CD14-positive monocyte (primary cell): ENCODE data around the gene GTSF1L. TPM values are rescaled to one million over a fixed set of nuclear protein-coding genes. Genes with fewer than 3 reads are reported as not detected.

Source experiments
- DNase-seq, 3 donors: peaks; one replicate each; pipeline ENCODE4 v3.0.0-alpha.2; 2011 to 2022
- H2AFZ ChIP-seq: 2 replicates; pipeline ENCODE4 v1.6.0; 2012; ENCODE audit warnings: mild to moderate bottlenecking, low read depth, low read length, inconsistent platforms; ENCODE audit not compliant: insufficient read depth, poor library complexity, severe bottlenecking
- H3K27ac ChIP-seq, 2 donors: 1 replicate in 1 of 2; 2 replicates in 1 of 2; pipeline ENCODE4 v1.5.1; 2012 to 2013; ENCODE audit warnings: low read length in 2 of 2, control low read depth in 1 of 2, inconsistent platforms in 1 of 2, low read depth in 1 of 2, mild to moderate bottlenecking in 1 of 2
- H3K27me3 ChIP-seq, 2 donors: one replicate each; pipeline versions ENCODE4 v1.6.0 to v1.6.1; 2011 to 2013; ENCODE audit warnings: low read length in 2 of 2; ENCODE audit not compliant: control insufficient read depth in 2 of 2, insufficient read depth in 2 of 2
- H3K36me3 ChIP-seq, 2 donors: replicated peaks in 1 of 2; 1 replicate in 1 of 2; 2 replicates in 1 of 2; pipeline versions ENCODE4 v1.5.1 to v1.6.1; 2012 to 2013; ENCODE audit warnings: low read length in 2 of 2, control low read depth in 1 of 2, inconsistent platforms in 1 of 2, mild to moderate bottlenecking in 1 of 2; ENCODE audit not compliant: insufficient read depth in 2 of 2, control insufficient read depth in 1 of 2
- H3K4me1 ChIP-seq, 2 donors: 1 replicate in 1 of 2; 2 replicates in 1 of 2; pipeline versions ENCODE4 v1.5.1 to v1.6.1; 2012 to 2013; ENCODE audit warnings: low read length in 2 of 2, control low read depth in 1 of 2, inconsistent platforms in 1 of 2, mild to moderate bottlenecking in 1 of 2, moderate library complexity in 1 of 2; ENCODE audit not compliant: insufficient read depth in 2 of 2, control insufficient read depth in 1 of 2
- H3K4me2 ChIP-seq: replicated peaks from 2 replicates; pipeline ENCODE3; 2012; ENCODE audit warnings: low read length, moderate library complexity, mild to moderate bottlenecking; ENCODE audit not compliant: poor library complexity, severe bottlenecking; ENCODE audit errors: extremely low read depth
- H3K4me3 ChIP-seq, 3 experiments: fragments of 200-600 bp in 1 of 3; sonication (generic) in 1 of 3; replicated peaks in 1 of 3; 1 replicate in 2 of 3; 2 replicates in 1 of 3; pipeline ENCODE4 v1.5.1; 2011 to 2013; ENCODE audit warnings: low read length in 3 of 3, mild to moderate bottlenecking in 3 of 3, control low read depth in 2 of 3, low read depth in 2 of 3, inconsistent platforms in 1 of 3, moderate library complexity in 1 of 3
- H3K79me2 ChIP-seq: 2 replicates; pipeline ENCODE4 v1.6.0; 2012; ENCODE audit warnings: mild to moderate bottlenecking, control low read depth, inconsistent platforms, low read length, moderate library complexity; ENCODE audit not compliant: insufficient read depth
- H3K9ac ChIP-seq: 2 replicates; pipeline ENCODE4 v1.6.0; 2017; ENCODE audit warnings: low read length, mild to moderate bottlenecking; ENCODE audit not compliant: insufficient read depth, poor library complexity, severe bottlenecking
- H3K9me3 ChIP-seq, 2 donors: replicated peaks in 1 of 2; 1 replicate in 1 of 2; 2 replicates in 1 of 2; pipeline versions ENCODE4 v1.5.1 to v1.6.1; 2012 to 2013; ENCODE audit warnings: low read length in 2 of 2, control low read depth in 1 of 2; ENCODE audit not compliant: control insufficient read depth in 1 of 2, insufficient read depth in 1 of 2
- H4K20me1 ChIP-seq: 2 replicates; pipeline ENCODE4 v1.6.0; 2012; ENCODE audit warnings: mild to moderate bottlenecking, low read length, control low read depth, moderate library complexity; ENCODE audit not compliant: insufficient read depth
- H3K27ac Mint-ChIP-seq, 7 donors: one replicate each; pipeline ENCODE4 v1.8.0; 2020; ENCODE audit warnings: mild to moderate bottlenecking in 7 of 7, mixed read lengths in 7 of 7, moderate library complexity in 6 of 7, inconsistent platforms in 2 of 7
- H3K27me3 Mint-ChIP-seq, 3 donors: one replicate each; pipeline ENCODE4 v1.8.0; 2021 to 2022; ENCODE audit warnings: low read depth in 3 of 3, mild to moderate bottlenecking in 3 of 3, mixed read lengths in 3 of 3, moderate library complexity in 3 of 3, inconsistent platforms in 1 of 3
- H3K36me3 Mint-ChIP-seq, 2 donors: one replicate each; pipeline ENCODE4 v1.8.0; 2020; ENCODE audit warnings: mixed read lengths in 2 of 2, inconsistent platforms in 1 of 2, mild to moderate bottlenecking in 1 of 2
- H3K4me1 Mint-ChIP-seq: one replicate; pipeline ENCODE4 v1.8.0; 2020; ENCODE audit warnings: mild to moderate bottlenecking, mixed read lengths
- H3K4me3 Mint-ChIP-seq, 2 donors: one replicate each; pipeline ENCODE4 v1.8.0; 2020; ENCODE audit warnings: mild to moderate bottlenecking in 2 of 2, mixed read lengths in 2 of 2, moderate library complexity in 1 of 2
- H3K9me3 Mint-ChIP-seq, 7 donors: one replicate each; pipeline ENCODE4 v1.8.0; 2020 to 2022; ENCODE audit warnings: mixed read lengths in 7 of 7, mild to moderate bottlenecking in 6 of 7, moderate library complexity in 6 of 7, inconsistent platforms in 2 of 7
- CTCF ChIP-seq: fragments of 200-600 bp; IDR thresholded peaks from one replicate; pipeline ENCODE4 v1.8.0; 2022; ENCODE audit warnings: antibody characterized with exemption, mild to moderate bottlenecking
- WGBS: methylation state at CpG from one replicate; pipeline ENCODE4 v1.1.5; 2013; ENCODE audit warnings: missing lambda C conversion rate; ENCODE audit not compliant: insufficient coverage; 5-methylcytosine and 5-hydroxymethylcytosine counted together
- intact Hi-C, 2 donors: fragments of 100-400 bp; cut with micrococcal nuclease; formaldehyde crosslinking; loops; one replicate each; pipeline versions ENCODE4 v1.15.0 to v1.15.1; 2023
- polyA plus RNA-seq, 3 donors: library from polyadenylated mRNA; depleted of rRNA in 1 of 3; unstranded in 2 of 3; stranded (reverse) in 1 of 3; fragments of 300-500 nt in 2 of 3; fragments of >200 nt in 1 of 3; fragmentation: Illumina TruSeq in 2 of 3; gene quantifications; 1 replicate in 2 of 3; 2 replicates in 1 of 3; pipeline ENCODE4 v1.2.3, GENCODE V29; 2012 to 2021

Gene GTSF1L
- polyA plus RNA-seq, 3 donors, result not detected

GRCh38 chr20:43771503-43772190 lies 44.8 kb upstream of the GTSF1L start:
- no peak overlapping the region for H3K4me2 ChIP-seq
- H3K79me2 ChIP-seq, result no peaks in the 10 kb centered on the region
- Mint-ChIP-seq H3K36me3 (no peaks in the 10 kb centered on the region), H3K4me3 (peak overlapping the region in 1 of 2 donors; percentile 59), H3K27me3 (peaks cover 28 to 49% (median 41%) of the 10 kb centered on the region in 3 donors), H3K9me3 (peaks cover 0 to 15% (median 7%) of the 10 kb centered on the region in 7 donors), H3K4me1 (peaks cover 5% of the 10 kb centered on the region), H3K27ac (peak overlapping the region in 1 of 7 donors; percentile 19)
- peaks cover 11 to 36% of the 10 kb centered on the region in 2 donors for H3K27me3 ChIP-seq
- H3K36me3 ChIP-seq, result no peaks in the 10 kb centered on the region
- DNase-seq, result no peak
- H3K9ac ChIP-seq, result no peak overlapping the region
- no peak overlapping the region for H3K27ac ChIP-seq
- WGBS, result 91% methylated on average over 3 of the region's 9 CpGs
- no peak for TF ChIP-seq CTCF
- H2AFZ ChIP-seq, result no peak overlapping the region
- intact Hi-C loops, result no loop called here
- no peak overlapping the region for H3K4me3 ChIP-seq
- H4K20me1 ChIP-seq, result no peaks in the 10 kb centered on the region
- H3K4me1 ChIP-seq, result no peaks in the 10 kb centered on the region
- H3K9me3 ChIP-seq, result no peaks in the 10 kb centered on the region

GRCh38 chr20:43770342-43770741 lies 43.5 kb upstream of the GTSF1L start:
- peaks cover 5% of the 10 kb centered on the region for H3K4me1 Mint-ChIP-seq
- Histone ChIP-seq H3K79me2 (no peaks in the 10 kb centered on the region), H3K9ac (no peak overlapping the region), H4K20me1 (no peaks in the 10 kb centered on the region), H3K27me3 (peaks cover 11 to 44% of the 10 kb centered on the region in 2 donors), H3K4me3 (no peak overlapping the region), H3K4me1 (no peaks in the 10 kb centered on the region), H3K9me3 (no peaks in the 10 kb centered on the region), H3K36me3 (no peaks in the 10 kb centered on the region), H3K4me2 (no peak overlapping the region), H2AFZ (no peak overlapping the region), H3K27ac (no peak overlapping the region)
- no peak for DNase-seq
- intact Hi-C loops, result no loop called here
- peaks cover 37 to 56% (median 52%) of the 10 kb centered on the region in 3 donors for H3K27me3 Mint-ChIP-seq
- H3K4me3 Mint-ChIP-seq, result no peak overlapping the region
- H3K9me3 Mint-ChIP-seq, result peaks cover 0 to 12% (median 3%) of the 10 kb centered on the region in 7 donors
- TF ChIP-seq CTCF, result no peak
- no peaks in the 10 kb centered on the region for H3K36me3 Mint-ChIP-seq
- H3K27ac Mint-ChIP-seq, result no peak overlapping the region
- WGBS, result 0% methylated on average over 1 of the region's 3 CpGs
